HG02852 (cell line): ENCODE data around the gene POLR3C.
"Not testable (repeated sequence)": the region's sequence is repeated elsewhere in the genome, so short reads cannot be mapped to it uniquely, and the experiment has no call there.

ENCODE experiments used
- ATAC-seq: cut with Tn5 transposase; IDR thresholded peaks from one replicate; pipeline ENCODE4 v1.9.1; 2021; ENCODE audit warnings: mild to moderate bottlenecking, moderate library complexity; ENCODE audit not compliant: unreplicated experiment

Gene POLR3C

DNA sequence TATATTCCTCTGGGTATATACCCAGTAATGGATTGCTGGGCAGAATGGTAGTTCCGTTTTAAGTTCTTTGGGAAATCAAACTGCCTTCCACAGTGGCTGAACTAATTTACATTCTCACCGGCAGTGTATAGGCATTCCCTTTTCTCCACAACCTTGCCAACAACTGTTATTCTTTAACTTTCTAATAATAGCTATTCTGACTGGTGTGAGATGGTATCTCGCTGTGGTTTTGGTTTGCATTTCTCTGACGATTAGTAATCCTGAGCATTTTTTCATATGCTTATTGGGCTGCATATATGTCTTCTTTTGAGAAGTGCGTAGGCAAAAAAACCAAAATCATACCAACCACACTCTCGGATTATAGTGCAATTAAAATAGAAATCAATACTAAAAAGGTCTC is 5.9 kb upstream of the POLR3C start:
- not testable (repeated sequence) for ATAC-seq

DNA sequence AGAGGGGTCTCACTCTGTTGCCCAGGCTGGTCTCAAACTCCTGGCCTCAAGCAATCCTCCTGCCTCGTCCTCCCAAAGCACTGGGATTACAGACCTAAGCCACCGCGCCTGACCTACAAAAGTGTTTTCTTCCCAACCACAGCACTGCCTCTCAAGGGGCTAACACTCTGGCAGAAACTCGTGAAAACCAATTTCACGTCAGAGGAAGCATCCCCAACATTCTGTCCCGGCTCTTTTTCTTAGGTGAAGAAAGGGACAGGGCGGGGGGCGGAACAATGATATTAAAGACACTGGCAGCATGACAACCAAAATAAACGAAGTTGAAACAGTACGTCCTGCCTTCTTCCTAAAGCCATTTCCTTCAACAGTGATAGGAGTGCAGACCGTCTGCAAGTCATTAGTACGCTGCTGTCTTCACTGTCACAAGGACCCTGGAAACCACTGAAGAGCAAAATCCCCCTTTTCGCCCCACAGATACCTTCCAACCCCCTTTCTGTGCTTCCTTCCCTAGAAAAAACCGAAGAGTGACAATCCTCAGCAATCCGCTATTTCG is 1.1 kb upstream of the POLR3C start:
- ATAC-seq = not testable (repeated sequence)

DNA sequence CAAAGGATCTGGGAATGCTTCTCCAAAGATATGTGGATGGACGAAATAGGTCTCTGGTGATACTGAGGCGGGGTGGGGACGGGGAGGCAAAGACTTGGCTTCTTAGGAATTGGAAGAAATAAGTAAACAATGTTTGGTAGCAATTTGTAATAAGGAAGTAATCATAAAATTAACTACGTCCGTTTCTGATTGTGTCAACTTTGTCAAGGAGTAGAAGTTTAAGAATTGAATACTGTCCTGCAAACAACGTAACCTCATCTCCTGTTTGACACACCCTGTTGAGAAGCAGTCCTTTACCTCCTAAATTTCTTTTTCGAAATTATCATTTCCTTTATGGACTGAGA is 471 bp downstream of the POLR3C start:
- ATAC-seq = no peak

DNA sequence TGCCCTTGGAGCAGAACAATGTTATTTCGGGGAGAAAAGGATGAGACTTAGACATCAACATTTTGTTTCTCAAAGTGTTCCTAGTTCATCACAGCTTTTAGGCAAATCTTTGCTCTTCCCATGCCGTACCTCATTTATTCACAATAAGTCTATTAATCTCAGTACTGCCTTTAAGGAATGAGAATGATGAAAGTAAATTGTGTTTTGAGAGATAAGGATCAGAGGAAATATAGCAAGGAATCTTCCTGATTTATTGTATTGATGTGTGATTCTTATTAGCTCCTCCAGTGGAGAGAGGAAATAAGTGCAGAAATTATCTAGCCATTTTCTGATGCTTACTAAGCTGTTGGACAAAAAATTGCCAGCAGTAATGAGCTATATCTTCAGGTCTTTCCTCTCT is 2.0 kb downstream of the POLR3C start:
- ATAC-seq = no peak

DNA sequence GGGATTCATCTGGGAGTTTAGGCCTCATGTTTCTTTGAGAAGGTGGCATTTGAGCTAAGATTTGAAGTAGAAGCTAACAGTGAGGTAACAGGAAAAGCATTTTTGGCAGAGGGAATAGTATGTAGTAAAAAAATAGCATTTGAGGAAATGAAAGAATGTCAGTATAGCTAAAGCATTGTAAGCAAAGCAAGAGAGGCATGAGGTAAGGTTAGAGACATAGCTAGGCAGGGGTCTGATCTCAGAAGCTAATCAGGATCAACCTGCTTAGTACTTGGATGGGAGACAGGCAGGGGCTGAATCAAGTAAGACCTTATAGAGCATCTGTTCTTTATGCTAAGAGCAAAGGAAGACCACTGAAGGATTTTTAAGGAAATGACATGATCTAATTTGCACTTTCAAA is 4.0 kb downstream of the POLR3C start:
- no peak for ATAC-seq

DNA sequence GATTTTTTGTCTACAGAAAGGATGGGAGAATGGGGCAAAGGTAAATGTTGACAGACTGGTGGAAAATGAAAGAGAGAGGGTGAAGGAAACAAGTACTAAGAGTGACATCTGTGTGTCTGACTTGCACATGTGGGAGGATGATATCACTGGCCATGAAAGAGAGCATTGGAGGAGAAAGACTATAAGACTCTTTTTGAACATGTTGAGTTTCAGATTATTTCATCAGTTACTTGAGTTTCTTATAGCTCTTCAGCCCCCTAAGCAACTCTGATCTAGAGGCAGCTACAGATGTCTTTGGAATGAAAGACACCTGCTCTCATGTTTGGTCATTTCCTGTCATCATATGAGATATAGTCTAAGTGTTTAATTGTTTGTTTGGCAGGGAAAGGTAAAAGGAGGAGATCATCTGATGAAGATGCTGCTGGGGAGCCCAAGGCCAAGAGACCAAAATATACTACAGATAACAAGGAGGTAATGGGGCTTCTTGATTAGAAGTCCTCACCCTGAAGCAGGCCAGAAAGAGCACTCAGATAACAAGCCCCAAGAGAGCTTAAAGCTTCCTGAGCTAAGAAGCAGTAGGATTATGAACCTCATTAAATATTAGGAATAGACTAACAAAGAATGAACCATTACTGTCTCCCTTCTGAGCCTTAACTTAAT is 4.5 kb downstream of the POLR3C start:
- no peak for ATAC-seq

DNA sequence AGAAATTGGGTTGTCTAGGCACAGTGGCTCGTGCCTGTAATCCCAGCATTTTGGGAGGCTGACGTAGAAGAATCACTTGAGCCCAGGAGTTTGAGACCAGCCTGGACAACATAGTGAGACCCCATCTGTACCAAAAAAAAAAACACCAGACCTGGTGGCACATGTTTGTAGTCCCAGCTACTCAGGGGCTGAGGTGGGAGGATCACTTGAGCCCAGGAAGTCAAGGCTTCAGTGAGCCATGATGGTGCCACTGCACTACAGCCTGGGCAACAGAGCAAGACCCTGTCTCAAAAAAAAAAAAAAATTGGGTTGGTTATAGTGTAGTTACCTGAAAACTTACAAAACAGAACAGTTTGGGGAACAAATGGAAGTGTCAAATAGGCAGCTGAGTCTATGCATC is 6.8 kb downstream of the POLR3C start:
- ATAC-seq = not testable (repeated sequence)

DNA sequence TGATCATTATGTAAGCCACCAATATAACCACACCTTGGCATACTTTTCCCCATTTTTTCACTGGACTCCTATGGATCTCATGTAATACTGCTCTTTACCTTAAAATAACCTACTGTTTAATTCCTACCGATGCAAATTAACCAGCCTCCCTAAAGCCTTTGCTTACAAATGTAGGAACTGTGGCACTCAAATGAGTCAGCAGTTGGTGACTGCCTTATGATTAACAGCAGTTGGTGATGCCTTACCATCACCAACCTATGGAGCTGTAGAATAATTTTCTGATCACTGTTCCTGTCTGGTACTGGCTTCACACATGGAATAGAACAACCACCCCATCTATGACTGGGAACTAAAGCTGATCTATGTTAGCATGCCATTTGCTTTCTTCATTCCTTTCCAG is 13.7 kb downstream of the POLR3C start:
- no peak for ATAC-seq

DNA sequence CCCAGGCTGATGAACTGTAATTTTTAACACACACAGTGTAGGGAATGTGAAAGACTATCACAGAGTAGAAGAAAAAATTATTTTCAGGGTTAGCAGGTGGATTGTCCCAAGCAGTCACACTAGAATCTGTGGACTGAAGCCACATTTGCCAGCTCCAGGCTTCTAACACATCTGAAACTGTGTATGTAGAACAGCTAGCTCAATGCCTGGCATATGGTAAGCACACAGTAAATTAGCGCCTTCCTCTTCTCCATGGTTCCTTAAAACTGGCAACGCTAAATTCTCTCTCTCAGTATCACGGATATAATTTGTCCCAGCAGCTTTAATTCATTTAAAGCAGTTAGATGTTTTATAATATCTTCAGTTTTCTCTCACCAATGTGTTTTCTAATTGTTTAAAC is 19.0 kb downstream of the POLR3C start:
- ATAC-seq = no peak

DNA sequence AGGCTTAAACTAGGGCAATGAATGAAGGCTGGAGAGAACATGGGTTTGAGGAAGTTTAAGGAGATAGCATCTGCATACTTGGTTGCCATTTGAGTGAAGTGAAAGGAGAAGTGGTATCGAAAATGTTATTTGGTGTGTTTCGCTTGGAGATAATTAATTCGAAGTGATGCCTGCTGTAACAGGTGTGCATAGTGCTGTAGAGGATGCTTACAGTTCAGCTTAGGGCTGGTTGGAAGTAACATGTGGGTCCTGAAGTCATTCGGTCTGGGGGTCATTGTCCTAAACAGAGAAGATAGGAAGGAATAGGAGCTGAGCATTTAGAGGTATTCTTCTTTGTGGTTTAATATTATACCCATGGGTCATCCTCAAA is 21.1 kb downstream of the POLR3C start:
- peak; percentile 73 for ATAC-seq

DNA sequence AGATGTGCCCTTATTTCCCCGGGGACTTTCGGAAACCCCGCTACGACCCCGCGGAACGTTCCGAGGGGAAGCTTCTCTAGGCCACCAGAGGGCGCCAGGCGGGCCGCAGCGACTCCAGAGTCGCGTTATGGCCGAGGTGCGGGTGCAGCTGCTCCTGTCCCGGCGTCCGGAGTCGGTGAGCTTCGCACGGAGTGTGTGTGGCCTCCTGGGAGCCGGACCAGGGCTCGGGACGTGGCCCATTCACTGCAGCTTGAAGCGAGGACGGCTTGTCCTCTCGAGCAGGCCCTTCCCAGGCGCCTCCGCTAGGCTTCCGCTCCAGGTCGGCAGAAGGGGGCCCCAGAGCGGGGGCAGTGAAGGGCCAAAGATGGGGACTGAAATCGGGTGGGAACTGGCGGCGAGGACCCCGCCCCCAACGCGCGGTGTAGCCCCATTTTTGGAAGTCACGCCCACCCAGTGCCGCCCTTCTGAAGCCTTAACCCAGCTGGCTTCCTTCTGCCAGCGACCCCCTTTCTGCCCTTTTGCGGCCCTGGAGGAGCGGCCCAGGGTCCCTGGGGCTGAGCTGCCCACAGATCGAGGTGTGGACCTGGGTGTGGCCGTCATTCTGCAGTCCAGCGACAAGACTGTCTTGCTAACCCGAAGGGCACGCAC is 21.6 kb downstream of the POLR3C start, which contains the start of gene NUDT17:
Gene NUDT17, plus strand, starts transcription at position 117 of the 648 bp plus-strand sequence. Its CDS starts 11 bp downstream, at position 128.
- peak; percentile 57 for ATAC-seq

DNA sequence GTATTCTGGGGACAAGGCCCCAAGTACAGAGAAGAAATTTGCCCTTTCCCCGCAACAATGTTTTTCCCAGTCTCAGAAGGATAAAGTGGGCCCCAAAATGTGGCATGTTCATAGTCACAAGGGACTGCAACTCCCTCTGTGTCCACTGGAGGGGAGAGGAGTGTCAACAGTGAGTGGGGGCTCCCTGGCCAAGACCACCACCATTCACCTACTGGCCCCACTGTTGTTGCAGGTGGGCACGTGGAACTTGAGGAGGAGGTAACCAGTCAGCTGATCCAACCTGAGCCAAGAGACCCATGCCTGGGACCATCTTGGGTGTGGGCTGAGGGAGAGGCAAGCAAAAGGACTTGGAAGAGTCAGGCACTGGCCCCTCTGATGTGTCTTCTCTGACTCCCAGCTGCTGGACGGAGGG is 22.2 kb downstream of the POLR3C start:
- ATAC-seq = no peak

DNA sequence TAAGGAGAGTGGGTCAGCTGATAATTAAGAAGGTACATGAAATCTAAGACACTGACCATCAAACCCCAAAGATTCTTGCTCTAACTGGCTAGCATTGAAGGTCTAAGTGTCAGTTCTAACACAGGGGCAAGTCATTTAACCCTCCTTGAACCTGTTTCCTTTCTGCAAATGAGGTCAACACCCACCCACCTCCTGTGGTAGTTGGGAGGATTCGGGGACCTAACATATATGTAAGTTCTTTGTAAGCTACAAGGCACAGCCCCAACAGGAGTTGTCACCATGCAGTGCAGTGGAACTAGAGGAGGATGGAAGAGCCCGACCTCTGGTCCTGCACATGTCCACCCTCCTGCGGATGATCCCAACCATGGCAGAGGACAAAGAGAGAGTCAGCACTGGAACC is 23.8 kb downstream of the POLR3C start:
- no peak for ATAC-seq

DNA sequence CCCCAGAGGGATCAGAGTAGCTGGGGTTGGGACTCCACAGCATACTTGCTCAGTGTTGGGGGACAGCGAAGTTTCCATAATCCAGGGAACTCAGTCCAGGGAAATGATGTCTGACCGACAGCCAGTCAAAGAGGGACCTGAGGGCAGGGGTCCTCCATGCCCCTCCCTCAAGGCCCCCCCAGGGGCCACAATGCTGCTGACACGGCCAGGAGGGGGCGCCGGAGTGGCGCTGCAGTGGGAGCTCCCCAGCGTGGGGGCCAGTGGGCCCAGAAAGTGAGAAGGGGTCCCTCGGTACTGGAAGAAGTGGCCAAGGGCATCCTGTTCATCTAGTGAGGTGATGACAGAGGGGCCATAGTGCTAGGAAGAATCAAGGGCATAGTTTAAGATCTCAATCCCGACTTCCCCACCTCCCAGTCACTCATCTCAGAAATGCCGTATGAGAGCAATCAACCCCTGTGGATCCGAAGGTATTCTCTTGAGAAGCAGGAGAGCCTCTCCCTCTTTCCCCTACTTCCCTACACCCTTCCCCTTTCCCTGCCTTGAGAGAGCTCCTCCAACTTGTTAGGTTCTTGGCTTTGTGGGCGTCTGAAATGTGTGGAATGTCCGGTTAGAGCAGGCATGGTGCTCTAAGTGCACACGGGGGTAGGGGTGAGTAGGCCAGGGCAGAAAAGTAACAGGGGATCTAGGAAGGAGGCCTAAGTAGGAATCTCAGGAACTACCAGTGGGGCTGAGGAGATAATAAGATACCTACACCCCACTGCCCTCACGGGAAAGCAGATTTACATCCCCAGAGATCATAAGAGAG is 25.6 kb downstream of the POLR3C start:
- ATAC-seq = no peak

DNA sequence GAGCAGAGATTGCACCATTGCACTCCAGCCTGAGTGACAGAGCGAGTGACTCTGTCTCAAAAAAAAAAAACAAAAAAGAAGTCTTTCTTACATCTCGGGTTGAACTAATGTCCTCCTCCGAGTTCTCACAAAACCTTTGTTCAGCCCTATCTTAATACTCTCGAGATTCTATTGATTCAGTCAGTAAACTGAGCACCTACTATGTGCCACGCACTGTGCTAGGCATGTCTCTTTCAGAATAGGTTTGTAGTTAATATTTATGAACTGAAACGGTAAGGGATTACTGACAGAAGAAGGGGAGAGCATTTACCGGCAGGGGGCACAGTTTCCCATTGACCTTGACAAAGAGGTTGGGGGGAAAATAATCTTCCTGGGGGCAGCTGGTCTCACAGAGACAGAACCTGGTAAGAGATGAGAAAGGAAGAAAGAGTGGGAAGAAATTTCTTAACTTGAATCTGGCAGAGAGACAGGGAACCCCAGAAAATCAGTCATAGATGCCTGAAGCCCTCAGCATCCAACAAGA is 31.5 kb downstream of the POLR3C start:
- no peak for ATAC-seq

DNA sequence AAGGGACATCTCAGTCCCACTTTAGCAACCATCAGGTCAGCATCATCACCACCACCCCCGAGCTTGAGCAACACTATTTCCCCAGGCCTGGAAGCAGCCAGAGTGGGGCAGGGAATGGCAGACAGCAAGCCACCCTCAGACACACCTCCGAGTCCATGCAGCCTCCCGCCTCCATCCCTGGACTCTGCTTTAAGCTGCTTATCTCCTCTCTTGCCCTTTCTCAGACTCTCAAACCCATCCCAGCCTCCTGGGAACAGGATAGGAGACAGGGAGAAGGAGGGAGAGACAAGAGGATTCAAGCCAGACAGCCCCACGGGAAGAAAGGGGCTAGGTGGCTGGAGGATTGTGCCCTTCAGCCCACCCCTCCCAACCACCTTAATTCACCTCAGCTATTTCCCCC is 33.2 kb downstream of the POLR3C start:
- no peak for ATAC-seq

DNA sequence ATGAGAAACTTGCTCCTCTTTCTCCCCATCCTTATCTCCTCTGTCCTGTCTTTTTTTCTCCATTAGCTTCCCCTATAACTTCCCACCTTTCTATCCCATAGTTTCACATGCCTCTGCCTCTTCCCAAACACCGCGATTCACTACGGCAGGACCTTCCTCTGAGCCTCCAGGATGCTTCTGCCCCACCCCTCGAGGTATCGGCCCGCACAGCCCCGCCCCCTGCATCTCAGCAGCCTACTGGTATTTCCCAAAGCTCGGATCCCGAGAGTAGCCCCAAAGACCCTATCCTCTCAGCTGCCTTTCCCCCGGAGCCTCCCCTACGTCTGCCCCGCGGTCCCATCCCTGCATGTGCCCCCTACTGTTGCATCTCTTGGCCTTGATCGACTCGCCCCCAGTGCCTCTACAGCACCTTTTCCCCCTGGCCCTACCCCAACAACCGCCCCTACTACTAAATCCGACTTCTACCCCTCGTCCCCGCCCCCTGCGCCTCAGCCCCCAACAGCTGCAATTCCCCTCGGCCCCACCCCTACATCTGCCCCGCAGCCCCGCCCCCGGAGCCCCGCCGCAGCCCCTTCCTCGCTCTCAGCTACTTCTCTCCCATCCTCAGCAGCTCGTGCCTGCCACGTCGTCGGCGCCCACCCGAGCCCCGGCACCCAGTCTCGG is 34.4 kb downstream of the POLR3C start:
- peak; percentile 22 for ATAC-seq

DNA sequence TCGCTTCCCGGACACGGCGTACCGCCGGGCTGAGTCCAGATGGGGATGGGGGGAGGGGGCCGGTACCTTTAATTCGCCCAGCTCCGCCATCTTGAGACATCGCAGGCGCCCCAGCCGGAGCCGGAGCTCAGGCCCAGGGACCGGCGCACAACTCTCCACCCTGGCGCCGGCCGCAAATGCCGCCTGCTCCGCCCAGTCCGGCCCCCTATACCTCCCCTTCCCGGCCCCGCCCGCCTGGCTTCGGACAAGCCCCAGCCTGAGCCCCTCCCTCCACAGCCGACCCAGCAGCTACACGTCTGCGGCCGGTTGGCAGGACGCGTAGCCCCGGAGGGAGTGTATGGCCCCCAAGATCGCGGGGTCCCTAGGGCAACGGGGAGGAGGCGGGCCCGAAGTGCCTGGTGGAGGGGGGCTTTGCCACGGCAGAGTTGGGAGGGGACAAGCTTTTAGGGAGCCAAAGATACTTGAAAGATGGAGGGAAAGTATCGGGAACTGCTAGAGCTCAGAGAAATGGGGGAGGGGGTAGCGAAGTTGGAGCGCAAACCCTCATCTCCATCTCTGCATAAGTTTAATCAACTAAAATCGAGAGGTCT is 35.0 kb downstream of the POLR3C start, which contains the start of gene PIAS3:
Gene PIAS3, minus strand, starts transcription at position 181 of the 590 bp plus-strand sequence. Its CDS starts 91 bp downstream, at position 90.
- peak; percentile 84 for ATAC-seq

DNA sequence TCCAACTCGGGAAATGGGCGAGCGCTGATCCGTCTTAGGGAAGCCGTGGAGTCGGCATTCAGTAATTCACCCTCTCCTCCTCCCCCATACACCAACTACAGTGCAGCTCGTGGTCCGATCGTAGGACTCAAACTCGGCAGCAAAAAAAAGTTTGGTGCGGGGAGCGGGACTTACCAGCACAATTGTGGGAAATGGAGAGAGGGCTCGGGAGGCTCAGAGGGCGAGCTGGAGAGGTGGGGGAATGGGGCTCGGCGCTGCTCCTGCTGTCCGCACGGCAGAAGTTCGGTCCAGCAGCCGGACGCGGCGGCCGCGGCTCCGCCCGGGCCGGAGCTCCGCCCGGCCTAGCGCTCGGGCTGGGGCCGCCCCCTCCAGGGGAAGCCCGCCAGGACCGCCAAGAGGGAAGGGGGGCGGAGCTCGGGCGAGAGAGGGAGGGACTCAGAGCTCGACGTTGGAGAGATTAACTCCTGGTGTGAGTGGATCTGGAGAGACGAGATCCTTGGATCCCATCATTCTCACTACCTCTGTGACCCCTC is 35.6 kb downstream of the POLR3C start:
- ATAC-seq = peak; percentile 77
